NCI-H345 treated with DMSO at 0.1 percent for 48 hours (cell line): ENCODE data around the gene CAMTA1.

Source experiments
- DNase-seq: peaks from one replicate; lab custom pipeline; 2025; ENCODE audit not compliant: unreplicated experiment; lab: John Stamatoyannopoulos, UW

The CAMTA1 gene

GRCh38 chr1:7434566-7434965, 649.3 kb downstream of the CAMTA1 start:
- DNase-seq, result no peak

- no peak for DNase-seq
These were observed 650.2 kb downstream of the CAMTA1 start for GRCh38 chr1:7435276-7436055.

- no peak for DNase-seq
These were observed 651.1 kb downstream of the CAMTA1 start for GRCh38 chr1:7436056-7437005.

GRCh38 chr1:7437036-7437435, 651.8 kb downstream of the CAMTA1 start:
- no peak for DNase-seq

- DNase-seq, result no peak
These were observed 652.5 kb downstream of the CAMTA1 start for GRCh38 chr1:7437608-7438395.

GRCh38 chr1:7438396-7438785, 653.1 kb downstream of the CAMTA1 start:
- no peak for DNase-seq

- no peak for DNase-seq
These were observed 653.8 kb downstream of the CAMTA1 start for GRCh38 chr1:7438921-7439655.

GRCh38 chr1:7440154-7440553, 654.9 kb downstream of the CAMTA1 start:
- DNase-seq, result no peak

- no peak for DNase-seq
These were observed 656.0 kb downstream of the CAMTA1 start for GRCh38 chr1:7441143-7441841.

- no peak for DNase-seq
These were observed 656.8 kb downstream of the CAMTA1 start for GRCh38 chr1:7442036-7442435.

- no peak for DNase-seq
These were observed 657.7 kb downstream of the CAMTA1 start for GRCh38 chr1:7442918-7443317.

GRCh38 chr1:7444363-7444762, 659.1 kb downstream of the CAMTA1 start:
- no peak for DNase-seq

- DNase-seq, result peak; percentile 53
These were observed 661.8 kb downstream of the CAMTA1 start for GRCh38 chr1:7447093-7447492.

- peak; percentile 26 for DNase-seq
These were observed 662.5 kb downstream of the CAMTA1 start for GRCh38 chr1:7447736-7448135.

- no peak for DNase-seq
These were observed 663.7 kb downstream of the CAMTA1 start for GRCh38 chr1:7448986-7449385.

GRCh38 chr1:7449750-7450149, 664.5 kb downstream of the CAMTA1 start:
- no peak for DNase-seq

GRCh38 chr1:7450838-7451237, 665.6 kb downstream of the CAMTA1 start:
- peak; percentile 59 for DNase-seq

- DNase-seq, result no peak
These were observed 667.8 kb downstream of the CAMTA1 start for GRCh38 chr1:7453038-7453437.

GRCh38 chr1:7454052-7454815, 669.0 kb downstream of the CAMTA1 start:
- no peak for DNase-seq
